Tibial nerve (tissue), 4 donors: ENCODE results near the gene GABRD. TPM values are rescaled to one million over a fixed set of nuclear protein-coding genes. Genes with fewer than 3 reads are reported as not detected.

Source experiments
- DNase-seq, 2 donors: peaks; one replicate each; pipeline ENCODE4 v3.0.0-alpha.2; 2019; ENCODE audit warnings: low spot score in 2 of 2
- H3K27ac ChIP-seq, 4 donors: fragments of 200-600 bp; sonication (generic) in 3 of 4; one replicate each; pipeline ENCODE4 v1.5.1; 2017 to 2019; ENCODE audit warnings: mild to moderate bottlenecking in 1 of 4
- H3K27me3 ChIP-seq, 2 donors: fragments of 200-600 bp; sonication (generic) in 1 of 2; one replicate each; pipeline versions ENCODE4 v1.5.1 to v1.6.0; 2017 to 2019
- H3K36me3 ChIP-seq, 3 donors: fragments of 200-600 bp; sonication (generic); one replicate each; pipeline ENCODE4 v1.5.1; 2018 to 2019
- H3K4me1 ChIP-seq, 4 donors: fragments of 200-600 bp; sonication (generic) in 3 of 4; one replicate each; pipeline ENCODE4 v1.5.1; 2017 to 2019
- H3K4me3 ChIP-seq, 4 donors: fragments of 200-600 bp; sonication (generic) in 3 of 4; one replicate each; pipeline ENCODE4 v1.5.1; 2017 to 2019; ENCODE audit warnings: mild to moderate bottlenecking in 1 of 4, moderate library complexity in 1 of 4
- H3K9me3 ChIP-seq, 4 donors: fragments of 200-600 bp; sonication (generic) in 3 of 4; one replicate each; pipeline ENCODE4 v1.5.1; 2017 to 2019
- EP300 ChIP-seq, 2 donors: sonication (generic); formaldehyde crosslinking; IDR thresholded peaks; one replicate each; pipeline ENCODE4 v1.6.1; 2017; ENCODE audit warnings: antibody characterized with exemption in 2 of 2, mild to moderate bottlenecking in 1 of 2
- POLR2A ChIP-seq, 2 donors: fragments of 450-650 bp; IDR thresholded peaks; one replicate each; pipeline ENCODE4 v1.6.1; 2017; ENCODE audit warnings: antibody characterized with exemption in 2 of 2, mild to moderate bottlenecking in 2 of 2, moderate library complexity in 2 of 2
- WGBS, 2 donors: methylation state at CpG; one replicate each; pipeline ENCODE4 v1.1.5; 2018; 5-methylcytosine and 5-hydroxymethylcytosine counted together
- total RNA-seq, 4 donors: library from RNA; depleted of rRNA; stranded (reverse); fragments of >200 nt; gene quantifications; one replicate each; pipeline ENCODE4 v1.1.0, GENCODE V29; 2016
- TF ChIP-seq, protein P1 (sequence below), 5 experiments: fragments of 200-600 bp in 3 of 5; fragments of 450-650 bp in 2 of 5; sonication (generic) in 3 of 5; IDR thresholded peaks; one replicate each; pipeline ENCODE4 v1.5.1; 2016 to 2019; ENCODE audit warnings: antibody characterized with exemption in 5 of 5, mild to moderate bottlenecking in 3 of 5, moderate library complexity in 2 of 5

GABRD gene
- total RNA-seq, 4 donors from 2014 or later, result 1.0 TPM; not detected in 3

DNA sequence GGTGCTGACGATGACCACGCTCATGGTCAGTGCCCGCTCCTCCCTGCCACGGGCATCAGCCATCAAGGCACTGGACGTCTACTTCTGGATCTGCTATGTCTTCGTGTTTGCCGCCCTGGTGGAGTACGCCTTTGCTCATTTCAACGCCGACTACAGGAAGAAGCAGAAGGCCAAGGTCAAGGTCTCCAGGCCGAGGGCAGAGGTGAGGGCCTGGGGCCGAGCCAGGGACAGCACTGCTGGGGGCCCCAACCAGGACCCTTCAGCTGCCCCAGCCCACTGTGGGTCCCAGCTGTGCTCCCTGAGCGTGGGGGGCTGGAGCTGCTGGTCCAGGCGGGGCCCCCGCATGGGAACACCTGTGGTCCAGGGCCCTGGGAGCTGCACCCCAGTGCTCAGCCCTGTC, 10.4 kb downstream of the GABRD start:
- no peak for DNase-seq
- WGBS, 2 donors, result 85 to 89% methylated on average over 13 to 15 of the region's 15 CpGs
- H3K27ac ChIP-seq, result no peak overlapping the region
- H3K9me3 ChIP-seq, result no peaks in the 10 kb centered on the region
- H3K4me3 ChIP-seq, result no peak overlapping the region
- H3K36me3 ChIP-seq, result no peaks in the 10 kb centered on the region
- H3K27me3 ChIP-seq, result peaks cover 0 to 20% of the 10 kb centered on the region in 2 donors
- H3K4me1 ChIP-seq, result no peaks in the 10 kb centered on the region
- TF ChIP-seq POLR2A (IDR thresholded peaks at IDR 0.05), result no peak
- TF ChIP-seq EP300 (IDR thresholded peaks at IDR 0.05), result no peak

DNA sequence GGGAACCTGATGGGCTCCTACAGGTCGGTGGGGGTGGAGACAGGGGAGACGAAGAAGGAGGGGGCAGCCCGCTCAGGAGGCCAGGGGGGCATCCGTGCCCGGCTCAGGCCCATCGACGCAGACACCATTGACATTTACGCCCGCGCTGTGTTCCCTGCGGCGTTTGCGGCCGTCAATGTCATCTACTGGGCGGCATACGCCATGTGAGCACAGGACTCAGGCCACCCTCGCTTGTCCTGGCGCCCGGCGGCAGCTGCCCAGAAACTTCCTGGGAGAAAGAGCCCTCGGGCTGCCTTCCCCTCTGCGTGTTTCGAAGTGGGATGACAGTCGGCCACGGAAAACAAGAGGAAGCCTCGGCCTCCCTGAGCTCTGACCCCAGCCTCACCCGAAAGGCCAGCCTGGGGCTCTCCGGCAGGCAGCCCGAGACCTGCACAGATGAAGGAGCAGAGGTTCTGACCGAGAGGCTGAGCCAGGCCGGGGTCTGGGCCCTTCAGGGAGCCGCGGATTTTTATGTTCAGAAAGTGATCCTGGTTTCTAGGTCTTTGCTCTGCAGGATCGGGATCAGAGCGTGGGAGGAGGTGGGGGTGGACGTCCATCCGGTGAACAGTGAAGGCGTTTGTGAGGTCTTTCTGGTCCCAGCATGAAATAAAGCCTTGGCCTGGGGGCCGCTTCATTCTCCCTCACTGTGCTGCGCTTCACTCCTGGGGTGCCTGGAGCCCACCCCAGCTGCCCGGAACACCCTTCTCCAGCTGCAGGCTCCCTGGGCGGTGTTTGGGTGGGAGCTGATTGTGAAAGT, 11.1 kb downstream of the GABRD start:
- Histone ChIP-seq H3K27ac (no peak overlapping the region), H3K36me3 (no peaks in the 10 kb centered on the region), H3K4me1 (no peaks in the 10 kb centered on the region), H3K9me3 (no peaks in the 10 kb centered on the region), H3K4me3 (no peak overlapping the region), H3K27me3 (peaks cover 0 to 13% of the 10 kb centered on the region in 2 donors)
- no peak for DNase-seq
- TF ChIP-seq POLR2A (IDR thresholded peaks at IDR 0.05), result no peak
- TF ChIP-seq, protein P1, sequence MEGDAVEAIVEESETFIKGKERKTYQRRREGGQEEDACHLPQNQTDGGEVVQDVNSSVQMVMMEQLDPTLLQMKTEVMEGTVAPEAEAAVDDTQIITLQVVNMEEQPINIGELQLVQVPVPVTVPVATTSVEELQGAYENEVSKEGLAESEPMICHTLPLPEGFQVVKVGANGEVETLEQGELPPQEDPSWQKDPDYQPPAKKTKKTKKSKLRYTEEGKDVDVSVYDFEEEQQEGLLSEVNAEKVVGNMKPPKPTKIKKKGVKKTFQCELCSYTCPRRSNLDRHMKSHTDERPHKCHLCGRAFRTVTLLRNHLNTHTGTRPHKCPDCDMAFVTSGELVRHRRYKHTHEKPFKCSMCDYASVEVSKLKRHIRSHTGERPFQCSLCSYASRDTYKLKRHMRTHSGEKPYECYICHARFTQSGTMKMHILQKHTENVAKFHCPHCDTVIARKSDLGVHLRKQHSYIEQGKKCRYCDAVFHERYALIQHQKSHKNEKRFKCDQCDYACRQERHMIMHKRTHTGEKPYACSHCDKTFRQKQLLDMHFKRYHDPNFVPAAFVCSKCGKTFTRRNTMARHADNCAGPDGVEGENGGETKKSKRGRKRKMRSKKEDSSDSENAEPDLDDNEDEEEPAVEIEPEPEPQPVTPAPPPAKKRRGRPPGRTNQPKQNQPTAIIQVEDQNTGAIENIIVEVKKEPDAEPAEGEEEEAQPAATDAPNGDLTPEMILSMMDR (IDR thresholded peaks at IDR 0.05), result no peak
- WGBS, 2 donors, result 62 to 64% methylated on average over 41 to 42 of the region's 42 CpGs

DNA sequence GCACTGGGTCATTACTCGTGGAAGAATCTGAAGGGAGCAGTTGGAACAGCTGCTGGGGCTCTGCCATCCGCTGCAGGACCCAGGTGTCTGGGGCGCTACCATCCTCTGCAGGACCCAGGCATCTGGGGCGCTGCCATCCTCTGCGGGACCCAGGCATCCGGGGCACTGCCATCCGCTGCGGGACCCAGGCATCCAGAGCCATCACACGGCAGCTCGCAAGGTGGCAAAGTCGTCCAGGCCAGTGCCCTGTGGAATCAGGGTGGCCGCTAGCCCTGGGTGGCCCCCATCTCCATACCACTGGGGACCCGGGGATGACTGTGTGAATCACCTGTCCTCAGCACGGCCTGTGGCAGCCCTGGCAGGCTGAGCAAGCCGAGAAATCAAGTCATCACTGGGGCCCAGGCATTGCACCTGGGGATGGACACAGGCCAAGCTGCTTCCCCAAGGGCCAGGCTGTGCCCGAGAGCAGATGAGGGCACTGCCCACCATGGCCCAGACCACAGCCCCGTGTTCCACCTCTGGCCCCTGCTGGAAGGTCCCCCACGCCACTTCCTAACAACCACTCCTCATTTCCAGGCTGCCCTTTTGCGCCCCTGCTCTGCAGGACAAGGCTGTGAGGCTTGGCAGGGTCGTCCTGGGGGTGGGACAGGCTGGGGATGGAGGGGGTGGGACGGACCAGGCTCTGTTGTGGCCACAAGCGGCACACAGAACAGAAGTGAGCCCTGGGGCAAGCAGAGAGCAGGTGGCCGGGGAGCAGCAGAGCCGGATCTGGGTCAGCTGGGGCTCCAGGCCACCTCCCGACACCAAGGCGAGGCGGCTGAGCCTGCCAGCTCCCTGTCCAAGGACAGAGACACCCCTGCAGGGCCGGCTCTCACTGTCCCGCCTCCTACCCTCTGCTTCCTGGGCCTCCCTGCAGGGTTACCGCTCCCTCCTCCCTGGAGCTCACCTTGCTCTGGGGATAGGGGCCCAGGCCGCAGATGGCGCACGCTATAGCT, 12.7 kb downstream of the GABRD start:
- H3K4me1 ChIP-seq, result no peaks in the 10 kb centered on the region
- WGBS, 2 donors, result 63 to 78% methylated on average over 10 to 19 of the region's 33 CpGs
- TF ChIP-seq EP300 (IDR thresholded peaks at IDR 0.05) (no peak), POLR2A (IDR thresholded peaks at IDR 0.05) (no peak)
- TF ChIP-seq, protein P1 (IDR thresholded peaks at IDR 0.05), result no peak
- no peak overlapping the region for H3K4me3 ChIP-seq
- DNase-seq, result no peak
- no peaks in the 10 kb centered on the region for H3K36me3 ChIP-seq
- peaks cover 0 to 4% of the 10 kb centered on the region in 2 donors for H3K27me3 ChIP-seq
- H3K27ac ChIP-seq, result no peak overlapping the region
- H3K9me3 ChIP-seq, result no peaks in the 10 kb centered on the region

DNA sequence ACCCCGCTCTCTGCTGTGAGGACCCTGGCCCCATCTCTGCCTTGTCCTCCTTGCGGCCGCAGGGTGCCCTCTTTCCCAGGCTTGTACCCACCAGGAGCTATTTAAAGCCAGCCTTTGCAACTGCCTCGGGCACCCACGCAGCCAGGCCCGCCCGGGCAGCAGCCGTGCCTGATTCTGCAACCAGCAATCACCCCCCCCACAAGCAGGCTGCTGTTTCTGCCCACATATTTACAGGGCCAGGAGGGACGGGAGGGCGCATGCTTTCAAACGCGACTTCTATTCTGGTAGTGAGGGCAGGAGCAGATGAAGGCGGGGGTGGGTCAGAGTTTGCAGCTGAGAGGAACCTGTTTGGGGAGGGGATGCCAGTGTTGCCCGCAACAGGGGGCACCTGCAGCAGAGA, 13.6 kb downstream of the GABRD start:
- TF ChIP-seq, protein P1 (IDR thresholded peaks at IDR 0.05), result no peak
- no peak for TF ChIP-seq POLR2A (IDR thresholded peaks at IDR 0.05)
- TF ChIP-seq EP300 (IDR thresholded peaks at IDR 0.05), result no peak
- Histone ChIP-seq H3K9me3 (peaks cover 0 to 1% (median 0%) of the 10 kb centered on the region in 4 donors), H3K27ac (no peak overlapping the region), H3K36me3 (no peaks in the 10 kb centered on the region), H3K4me3 (no peak overlapping the region), H3K4me1 (no peaks in the 10 kb centered on the region), H3K27me3 (peaks cover 0 to 4% of the 10 kb centered on the region in 2 donors)
- 38 to 68% methylated on average over 11 to 14 of the region's 14 CpGs for WGBS, 2 donors
- DNase-seq, result no peak

DNA sequence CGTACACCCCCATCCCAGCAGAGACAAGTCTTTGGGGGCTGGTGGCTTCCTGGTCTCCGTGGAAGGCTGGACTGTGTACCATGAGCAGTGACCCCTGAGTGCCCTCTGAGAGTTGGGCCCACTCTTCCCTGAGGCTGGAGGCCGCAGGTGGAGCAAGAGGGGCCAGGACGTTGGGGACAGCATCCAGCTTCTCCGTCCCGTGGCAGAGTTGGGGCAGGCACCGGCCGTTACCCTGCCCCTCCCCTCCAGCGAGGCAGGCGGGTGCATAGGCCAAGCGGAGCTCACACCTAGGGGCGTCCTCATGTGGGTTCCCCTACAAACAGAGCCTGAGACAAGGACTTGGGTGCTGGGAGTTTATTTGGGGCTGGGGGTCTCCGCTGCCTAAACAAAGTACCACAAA, 14.0 kb downstream of the GABRD start:
- H3K36me3 ChIP-seq, result no peaks in the 10 kb centered on the region
- peaks cover 0 to 5% (median 0%) of the 10 kb centered on the region in 4 donors for H3K9me3 ChIP-seq
- H3K4me1 ChIP-seq, result no peaks in the 10 kb centered on the region
- H3K27me3 ChIP-seq, result peaks cover 0 to 4% of the 10 kb centered on the region in 2 donors
- DNase-seq, result no peak
- 64 to 76% methylated on average over 13 of the region's 13 CpGs for WGBS, 2 donors
- no peak for TF ChIP-seq EP300 (IDR thresholded peaks at IDR 0.05)
- no peak for TF ChIP-seq POLR2A (IDR thresholded peaks at IDR 0.05)
- TF ChIP-seq, protein P1 (IDR thresholded peaks at IDR 0.05), result no peak
- H3K27ac ChIP-seq, result no peak overlapping the region
- no peak overlapping the region for H3K4me3 ChIP-seq
